Measurements from ENCODE around the gene CDH23. TPM values are rescaled to one million over a fixed set of nuclear protein-coding genes. Genes with fewer than 3 reads are reported as not detected.

Gene CDH23
- total RNA-seq, 4 donors from 2014 or later: 13.8 to 20.1 (median 17.3) TPM

DNA sequence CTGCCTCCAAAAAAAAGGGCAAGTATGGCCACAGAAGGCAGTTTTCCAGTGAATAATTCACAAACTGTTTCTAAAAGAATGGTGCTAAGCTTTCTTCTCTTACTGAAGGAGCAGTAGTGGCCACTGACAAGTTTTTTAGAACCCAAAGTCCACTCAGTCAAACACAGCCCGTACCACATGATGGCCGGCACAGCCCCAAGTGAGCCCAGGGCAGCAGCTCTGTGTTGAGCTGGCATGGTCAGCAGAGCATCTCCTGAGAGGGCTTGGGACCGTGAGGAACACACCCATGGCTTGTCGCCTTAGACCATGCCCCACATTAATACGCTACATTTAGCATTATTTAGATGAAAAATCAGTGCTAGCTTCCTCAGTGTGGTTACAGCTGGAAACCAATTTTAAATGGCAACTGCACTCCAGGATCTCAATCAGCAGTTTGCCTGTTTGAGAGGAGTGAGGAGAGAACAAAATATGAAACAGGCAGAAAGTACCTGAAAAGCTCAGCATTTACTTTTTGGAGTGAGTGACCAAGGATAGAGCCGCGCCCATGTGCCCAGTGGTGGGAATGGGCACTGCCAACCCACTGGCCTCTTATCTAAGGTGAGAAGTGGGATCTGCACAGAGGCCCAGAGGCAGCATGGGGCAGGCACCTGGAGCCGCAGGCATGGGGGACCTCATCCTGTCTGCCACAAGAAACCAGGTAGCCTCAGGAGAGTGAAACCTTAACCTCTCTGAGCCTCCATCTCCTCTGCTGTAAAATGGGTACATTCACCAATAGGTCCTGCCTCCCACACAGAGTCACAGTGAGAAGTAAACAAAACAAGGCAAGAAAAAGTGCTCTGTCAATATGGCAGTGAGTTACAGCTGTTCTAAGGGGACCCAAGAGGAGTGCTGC, 437.0 kb downstream of the CDH23 start:
- Histone ChIP-seq H3K27ac (peak overlapping the region in 2 of 4 donors; percentile 32 to 96), H3K4me3 (no peak overlapping the region), H3K36me3 (peaks cover 0 to 52% (median 35%) of the 10 kb centered on the region in 3 donors), H3K4me1 (peaks cover 0 to 78% (median 42%) of the 10 kb centered on the region in 4 donors), H3K9me3 (no peaks in the 10 kb centered on the region), H3K27me3 (no peaks in the 10 kb centered on the region)
- DNase-seq (ENCODE audit: low spot score in 2 of 2): no peak
- TF ChIP-seq, protein P1, sequence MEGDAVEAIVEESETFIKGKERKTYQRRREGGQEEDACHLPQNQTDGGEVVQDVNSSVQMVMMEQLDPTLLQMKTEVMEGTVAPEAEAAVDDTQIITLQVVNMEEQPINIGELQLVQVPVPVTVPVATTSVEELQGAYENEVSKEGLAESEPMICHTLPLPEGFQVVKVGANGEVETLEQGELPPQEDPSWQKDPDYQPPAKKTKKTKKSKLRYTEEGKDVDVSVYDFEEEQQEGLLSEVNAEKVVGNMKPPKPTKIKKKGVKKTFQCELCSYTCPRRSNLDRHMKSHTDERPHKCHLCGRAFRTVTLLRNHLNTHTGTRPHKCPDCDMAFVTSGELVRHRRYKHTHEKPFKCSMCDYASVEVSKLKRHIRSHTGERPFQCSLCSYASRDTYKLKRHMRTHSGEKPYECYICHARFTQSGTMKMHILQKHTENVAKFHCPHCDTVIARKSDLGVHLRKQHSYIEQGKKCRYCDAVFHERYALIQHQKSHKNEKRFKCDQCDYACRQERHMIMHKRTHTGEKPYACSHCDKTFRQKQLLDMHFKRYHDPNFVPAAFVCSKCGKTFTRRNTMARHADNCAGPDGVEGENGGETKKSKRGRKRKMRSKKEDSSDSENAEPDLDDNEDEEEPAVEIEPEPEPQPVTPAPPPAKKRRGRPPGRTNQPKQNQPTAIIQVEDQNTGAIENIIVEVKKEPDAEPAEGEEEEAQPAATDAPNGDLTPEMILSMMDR (IDR thresholded peaks at IDR 0.05): no peak
- TF ChIP-seq EP300 (IDR thresholded peaks at IDR 0.05) (no peak), POLR2A (IDR thresholded peaks at IDR 0.05) (no peak)
- 91 to 94% methylated on average over 8 of the region's 8 CpGs for WGBS, 2 donors

DNA sequence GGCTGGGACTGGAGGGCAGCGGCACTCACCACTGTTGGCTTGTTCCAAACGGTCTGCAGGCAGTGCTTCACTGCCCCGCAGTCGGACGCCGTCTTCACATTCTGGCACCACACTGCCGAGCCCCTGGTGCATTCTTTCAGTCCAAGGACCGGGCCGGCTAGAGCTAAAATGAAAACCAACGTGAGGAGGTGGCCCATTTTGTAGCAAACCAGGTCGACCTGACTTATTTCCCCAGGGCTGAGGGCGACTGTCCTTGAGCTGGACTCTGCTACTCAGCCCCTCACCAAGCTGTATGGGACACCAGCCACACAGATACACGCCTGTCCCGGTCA, 437.6 kb downstream of the CDH23 start:
- H3K9me3 ChIP-seq: no peaks in the 10 kb centered on the region
- no peak for DNase-seq (ENCODE audit: low spot score in 2 of 2)
- peaks cover 0 to 82% (median 49%) of the 10 kb centered on the region in 4 donors for H3K4me1 ChIP-seq
- 90% methylated on average over 14 of the region's 14 CpGs for WGBS, 2 donors
- TF ChIP-seq POLR2A (IDR thresholded peaks at IDR 0.05): no peak
- TF ChIP-seq, protein P1 (IDR thresholded peaks at IDR 0.05): no peak
- no peak for TF ChIP-seq EP300 (IDR thresholded peaks at IDR 0.05)
- no peak overlapping the region for H3K4me3 ChIP-seq
- no peaks in the 10 kb centered on the region for H3K27me3 ChIP-seq
- H3K36me3 ChIP-seq: peaks cover 0 to 46% (median 29%) of the 10 kb centered on the region in 3 donors
- H3K27ac ChIP-seq: peak overlapping the region in 2 of 4 donors; percentile 32 to 96

DNA sequence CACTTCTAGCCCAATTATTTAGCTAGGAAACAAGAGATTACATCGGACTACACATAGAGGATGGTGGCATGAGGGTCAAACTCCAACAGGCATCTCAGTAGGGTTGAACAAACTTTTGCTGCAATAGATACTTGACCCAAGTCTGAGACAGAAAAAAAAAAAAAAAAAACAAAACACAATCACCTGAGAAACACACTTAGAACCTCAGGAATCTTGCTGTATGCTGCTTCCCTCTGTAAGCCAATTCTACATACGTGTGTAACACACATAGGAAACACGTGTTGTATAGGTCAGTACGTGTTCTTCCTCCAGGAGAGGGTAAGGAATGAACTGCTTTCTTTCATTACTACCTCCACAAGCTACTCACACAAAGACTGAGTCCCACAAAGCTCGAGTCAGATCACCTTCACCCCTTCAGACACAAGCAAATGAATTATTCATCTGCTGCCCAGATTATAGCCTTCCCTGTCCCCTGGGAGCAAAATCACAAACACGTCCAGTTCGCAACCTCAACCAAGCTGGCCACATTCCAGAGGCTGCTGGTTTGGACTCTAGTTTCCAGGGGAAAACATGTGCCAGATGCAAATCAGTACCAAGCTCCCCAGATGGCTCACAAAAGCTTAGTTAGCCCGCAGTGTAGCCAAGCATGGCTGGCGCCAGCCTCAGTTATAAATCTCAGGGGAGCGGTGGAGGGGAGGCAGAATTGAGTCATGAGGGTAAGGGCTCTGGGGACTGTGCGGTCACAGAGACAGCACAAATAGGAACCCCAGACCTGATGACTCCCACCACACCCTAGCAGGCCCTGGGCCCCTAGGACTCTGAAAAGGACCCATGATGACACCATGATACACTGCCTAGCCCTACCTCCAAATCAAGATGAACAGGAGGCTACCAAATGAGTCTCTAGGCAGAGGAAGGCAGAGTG, 439.2 kb downstream of the CDH23 start:
- H3K4me3 ChIP-seq: no peak overlapping the region
- H3K9me3 ChIP-seq: no peaks in the 10 kb centered on the region
- WGBS, 2 donors: 18 to 23% methylated on average over 10 to 11 of the region's 11 CpGs
- H3K4me1 ChIP-seq: peaks cover 0 to 94% (median 64%) of the 10 kb centered on the region in 4 donors
- TF ChIP-seq, protein P1 (IDR thresholded peaks at IDR 0.05): no peak
- peak in 1 of 2 donors; percentile 14 for TF ChIP-seq EP300 (IDR thresholded peaks at IDR 0.05)
- no peak for TF ChIP-seq POLR2A (IDR thresholded peaks at IDR 0.05)
- peak; percentile 75 to 76 for DNase-seq (ENCODE audit: low spot score in 2 of 2)
- peaks cover 0 to 30% (median 17%) of the 10 kb centered on the region in 3 donors for H3K36me3 ChIP-seq
- no peaks in the 10 kb centered on the region for H3K27me3 ChIP-seq
- H3K27ac ChIP-seq: peak overlapping the region; percentile 34 to 96 (median 76)

DNA sequence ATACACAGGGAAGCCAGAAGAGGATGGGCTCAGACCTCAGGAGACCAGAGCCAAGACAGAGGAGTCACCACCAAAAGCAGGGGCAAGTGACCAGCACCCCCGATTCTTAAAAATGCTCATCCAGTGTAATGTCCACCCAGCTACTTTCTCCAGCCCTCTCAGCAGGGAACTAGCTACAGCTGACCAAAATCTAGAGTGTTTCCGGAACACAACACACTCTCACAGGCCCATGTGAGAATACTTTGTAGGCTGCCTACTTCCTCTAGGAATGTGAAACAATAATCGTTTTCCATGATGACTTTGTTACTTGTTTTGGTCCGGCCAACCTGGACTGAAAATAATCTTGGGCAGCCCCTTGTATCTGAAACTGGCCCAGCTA, 439.9 kb downstream of the CDH23 start:
- H3K4me1 ChIP-seq: peaks cover 0 to 96% (median 71%) of the 10 kb centered on the region in 4 donors
- WGBS, 2 donors: 15 to 28% methylated on average over 4 of the region's 4 CpGs
- peak overlapping the region; percentile 34 to 96 (median 76) for H3K27ac ChIP-seq
- TF ChIP-seq, protein P1 (IDR thresholded peaks at IDR 0.05): no peak
- no peak for TF ChIP-seq POLR2A (IDR thresholded peaks at IDR 0.05)
- TF ChIP-seq EP300 (IDR thresholded peaks at IDR 0.05): no peak
- H3K27me3 ChIP-seq: no peaks in the 10 kb centered on the region
- DNase-seq (ENCODE audit: low spot score in 2 of 2): no peak
- H3K4me3 ChIP-seq: no peak overlapping the region
- H3K36me3 ChIP-seq: peaks cover 0 to 23% (median 13%) of the 10 kb centered on the region in 3 donors
- no peaks in the 10 kb centered on the region for H3K9me3 ChIP-seq
